HepG2 (cell line): Measurements from ENCODE around the gene HDAC4. TPM values are rescaled to one million over a fixed set of nuclear protein-coding genes. Genes with fewer than 3 reads are reported as not detected.

Experiments used
- ETV5 ChIP-seq: IDR thresholded peaks from 2 replicates; pipeline ENCODE4 v1.6.1; 2018; ENCODE audit warnings: missing biosample characterization, missing genetic modification reagents, inconsistent platforms, borderline replicate concordance
- GFI1 ChIP-seq: sonication (generic); formaldehyde crosslinking; IDR thresholded peaks from 2 replicates; pipeline ENCODE4 v1.5.0; 2020; ENCODE audit warnings: missing genetic modification reagents, mild to moderate bottlenecking, borderline replicate concordance
- KLF13 ChIP-seq: sonication (generic); formaldehyde crosslinking; IDR thresholded peaks from 2 replicates; pipeline ENCODE4 v1.4.0; 2020; ENCODE audit warnings: mild to moderate bottlenecking, missing genetic modification reagents
- MTA3 ChIP-seq: sonication (generic); formaldehyde crosslinking; IDR thresholded peaks from 2 replicates; pipeline ENCODE4 v1.4.0; 2020; ENCODE audit warnings: missing genetic modification reagents
- MYC ChIP-seq: sonication (generic); formaldehyde crosslinking; IDR thresholded peaks from 2 replicates; pipeline ENCODE4 v1.9.0; 2021; ENCODE audit warnings: missing genetic modification reagents, borderline replicate concordance
- NFYB ChIP-seq: sonication (generic); formaldehyde crosslinking; IDR thresholded peaks from 2 replicates; pipeline ENCODE4 v1.4.0; 2020; ENCODE audit warnings: missing genetic modification reagents
- PCBP2 ChIP-seq: fragments of 200-400 bp; formaldehyde crosslinking; optimal IDR thresholded peaks from 2 replicates; pipeline ENCODE3; 2018; ENCODE audit warnings: low read length, low read depth; ENCODE audit not compliant: poor library complexity, severe bottlenecking
- SIN3B ChIP-seq: fragments of 150-350 bp; IDR thresholded peaks from 2 replicates; pipeline ENCODE4 v1.6.1; 2014; ENCODE audit warnings: low read length
- TERF1 ChIP-seq: sonication (generic); formaldehyde crosslinking; IDR thresholded peaks from 2 replicates; pipeline ENCODE4 v1.8.0; 2022; ENCODE audit warnings: mild to moderate bottlenecking, missing genetic modification reagents, moderate library complexity
- ZBTB10 ChIP-seq: sonication (generic); formaldehyde crosslinking; IDR thresholded peaks from 2 replicates; pipeline ENCODE4 v1.4.0; 2020; ENCODE audit warnings: missing genetic modification reagents, borderline replicate concordance
- ZFP41 ChIP-seq: sonication (generic); formaldehyde crosslinking; IDR thresholded peaks from 2 replicates; pipeline ENCODE4 v1.4.0; 2020; ENCODE audit warnings: mild to moderate bottlenecking, missing genetic modification reagents, borderline replicate concordance
- ZNF335 ChIP-seq: sonication (generic); formaldehyde crosslinking; IDR thresholded peaks from 2 replicates; pipeline ENCODE4 v1.4.0; 2020; ENCODE audit warnings: missing genetic modification reagents
- ZNF367 ChIP-seq: sonication (generic); formaldehyde crosslinking; IDR thresholded peaks from 2 replicates; pipeline ENCODE4 v1.4.0; 2020; ENCODE audit warnings: missing genetic modification reagents, borderline replicate concordance
- ZNF549 ChIP-seq: sonication (generic); formaldehyde crosslinking; IDR thresholded peaks from 2 replicates; pipeline ENCODE4 v1.5.0; 2020; ENCODE audit warnings: missing genetic modification reagents
- ZNF598 ChIP-seq: sonication (generic); formaldehyde crosslinking; IDR thresholded peaks from 2 replicates; pipeline ENCODE4 v1.5.1; 2020; ENCODE audit warnings: mild to moderate bottlenecking, missing genetic modification reagents, borderline replicate concordance
- ZNF883 ChIP-seq: sonication (generic); formaldehyde crosslinking; IDR thresholded peaks from 2 replicates; pipeline ENCODE4 v1.5.1; 2020; ENCODE audit warnings: mild to moderate bottlenecking, missing genetic modification reagents; ENCODE audit errors: not compliant biosample characterization
- polyA plus RNA-seq, 8 experiments: library from polyadenylated mRNA; depleted of rRNA in 3 of 8; stranded (reverse) in 7 of 8; unstranded in 1 of 8; fragments of >200 nt; fragmentation: Illumina TruSeq in 4 of 8; extraction: Trizol in 4 of 8; gene quantifications; 2 replicates each; pipeline versions ENCODE4 v1.2.1 to v1.2.3, GENCODE V29; 2011 to 2016; ENCODE audit warnings: low read depth in 4 of 8, missing spikeins in 1 of 8, mixed read lengths in 1 of 8; ENCODE audit not compliant: insufficient read depth in 1 of 8
- total RNA-seq, 5 experiments: library from RNA; depleted of rRNA; stranded (reverse); fragments of >200 nt; fragmentation: Illumina TruSeq; extraction: Trizol; gene quantifications; 2 replicates each; pipeline ENCODE4 v1.2.3, GENCODE V29; 2016; ENCODE audit warnings: low read depth in 1 of 5
- TF ChIP-seq, protein P1 (sequence below): IDR thresholded peaks from 2 replicates; pipeline ENCODE4 v1.6.1; 2018; ENCODE audit warnings: missing genetic modification reagents
- TF ChIP-seq, protein P2 (sequence below): IDR thresholded peaks from 2 replicates; pipeline ENCODE4 v1.4.0; 2020; ENCODE audit warnings: mild to moderate bottlenecking, missing genetic modification reagents

HDAC4 gene
- total and polyA plus RNA-seq, 2 of the 13 experiments (the other 11 are each of a cell fraction or from before 2014, with no cell fraction given) = 10.1 to 11.5 TPM

GRCh38 chr2:239297142-239298004 lies 103.4 kb downstream of the HDAC4 start (continued):
- TF ChIP-seq, protein P1, sequence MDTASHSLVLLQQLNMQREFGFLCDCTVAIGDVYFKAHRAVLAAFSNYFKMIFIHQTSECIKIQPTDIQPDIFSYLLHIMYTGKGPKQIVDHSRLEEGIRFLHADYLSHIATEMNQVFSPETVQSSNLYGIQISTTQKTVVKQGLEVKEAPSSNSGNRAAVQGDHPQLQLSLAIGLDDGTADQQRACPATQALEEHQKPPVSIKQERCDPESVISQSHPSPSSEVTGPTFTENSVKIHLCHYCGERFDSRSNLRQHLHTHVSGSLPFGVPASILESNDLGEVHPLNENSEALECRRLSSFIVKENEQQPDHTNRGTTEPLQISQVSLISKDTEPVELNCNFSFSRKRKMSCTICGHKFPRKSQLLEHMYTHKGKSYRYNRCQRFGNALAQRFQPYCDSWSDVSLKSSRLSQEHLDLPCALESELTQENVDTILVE = no peak
- TF ChIP-seq ZNF549 (CRISPR knock-in tag) (no peak), ZNF598 (no peak), NFYB (no peak), ZNF883 (no peak), ZBTB10 (CRISPR knock-in tag) (no peak), ZNF367 (CRISPR knock-in tag) (no peak), GFI1 (CRISPR knock-in tag) (no peak), TERF1 (CRISPR knock-in tag) (no peak), ZFP41 (0 out of 2 replicates have a peak, but pooled peaks have one; percentile 31), ETV5 (no peak), ZNF335 (CRISPR knock-in tag) (no peak), SIN3B (no peak), KLF13 (CRISPR knock-in tag) (no peak), MYC (no peak), MTA3 (CRISPR knock-in tag) (no peak), PCBP2 (no peak)
- TF ChIP-seq, protein P2, sequence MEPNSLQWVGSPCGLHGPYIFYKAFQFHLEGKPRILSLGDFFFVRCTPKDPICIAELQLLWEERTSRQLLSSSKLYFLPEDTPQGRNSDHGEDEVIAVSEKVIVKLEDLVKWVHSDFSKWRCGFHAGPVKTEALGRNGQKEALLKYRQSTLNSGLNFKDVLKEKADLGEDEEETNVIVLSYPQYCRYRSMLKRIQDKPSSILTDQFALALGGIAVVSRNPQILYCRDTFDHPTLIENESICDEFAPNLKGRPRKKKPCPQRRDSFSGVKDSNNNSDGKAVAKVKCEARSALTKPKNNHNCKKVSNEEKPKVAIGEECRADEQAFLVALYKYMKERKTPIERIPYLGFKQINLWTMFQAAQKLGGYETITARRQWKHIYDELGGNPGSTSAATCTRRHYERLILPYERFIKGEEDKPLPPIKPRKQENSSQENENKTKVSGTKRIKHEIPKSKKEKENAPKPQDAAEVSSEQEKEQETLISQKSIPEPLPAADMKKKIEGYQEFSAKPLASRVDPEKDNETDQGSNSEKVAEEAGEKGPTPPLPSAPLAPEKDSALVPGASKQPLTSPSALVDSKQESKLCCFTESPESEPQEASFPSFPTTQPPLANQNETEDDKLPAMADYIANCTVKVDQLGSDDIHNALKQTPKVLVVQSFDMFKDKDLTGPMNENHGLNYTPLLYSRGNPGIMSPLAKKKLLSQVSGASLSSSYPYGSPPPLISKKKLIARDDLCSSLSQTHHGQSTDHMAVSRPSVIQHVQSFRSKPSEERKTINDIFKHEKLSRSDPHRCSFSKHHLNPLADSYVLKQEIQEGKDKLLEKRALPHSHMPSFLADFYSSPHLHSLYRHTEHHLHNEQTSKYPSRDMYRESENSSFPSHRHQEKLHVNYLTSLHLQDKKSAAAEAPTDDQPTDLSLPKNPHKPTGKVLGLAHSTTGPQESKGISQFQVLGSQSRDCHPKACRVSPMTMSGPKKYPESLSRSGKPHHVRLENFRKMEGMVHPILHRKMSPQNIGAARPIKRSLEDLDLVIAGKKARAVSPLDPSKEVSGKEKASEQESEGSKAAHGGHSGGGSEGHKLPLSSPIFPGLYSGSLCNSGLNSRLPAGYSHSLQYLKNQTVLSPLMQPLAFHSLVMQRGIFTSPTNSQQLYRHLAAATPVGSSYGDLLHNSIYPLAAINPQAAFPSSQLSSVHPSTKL (CRISPR knock-in tag) = no peak
